MM.1S (cell line): ENCODE data around the gene MRPL17.

Experiments used
- DNase-seq: peaks from one replicate; pipeline ENCODE4 v3.0.0-alpha.2; 2015
- H2AFZ ChIP-seq: fragments of 300-600 bp; sonication (generic); 2 replicates; pipeline ENCODE4 v1.6.0; 2016; ENCODE audit warnings: antibody characterized with exemption, low read length
- H3F3A ChIP-seq: fragments of 300-600 bp; sonication (generic); 2 replicates; pipeline ENCODE4 v1.6.1; 2016; ENCODE audit warnings: mild to moderate bottlenecking, antibody characterized with exemption, low read length, moderate library complexity, mixed read lengths; ENCODE audit not compliant: insufficient read depth
- H3K27ac ChIP-seq: fragments of 300-600 bp; sonication (generic); 2 replicates; pipeline ENCODE4 v1.5.1; 2016; ENCODE audit warnings: mild to moderate bottlenecking, low read length
- H3K27me3 ChIP-seq: fragments of 300-600 bp; sonication (generic); replicated peaks from 2 replicates; pipeline ENCODE4 v1.6.0; 2016; ENCODE audit warnings: low read length; ENCODE audit not compliant: insufficient read depth
- H3K36me3 ChIP-seq: fragments of 300-600 bp; sonication (generic); replicated peaks from 2 replicates; pipeline ENCODE4 v1.6.1; 2016; ENCODE audit warnings: mild to moderate bottlenecking, low read length, mixed read lengths; ENCODE audit not compliant: insufficient read depth
- H3K4me1 ChIP-seq: fragments of 300-600 bp; sonication (generic); 2 replicates; pipeline ENCODE4 v1.6.1; 2016; ENCODE audit warnings: low read length, mixed read lengths
- H3K4me2 ChIP-seq: fragments of 300-600 bp; sonication (generic); 2 replicates; pipeline ENCODE4 v1.6.0; 2016; ENCODE audit warnings: low read depth, low read length
- H3K4me3 ChIP-seq: fragments of 300-600 bp; sonication (generic); 2 replicates; pipeline ENCODE4 v1.5.1; 2016; ENCODE audit warnings: low read length, mixed read lengths
- H3K79me2 ChIP-seq: fragments of 300-600 bp; sonication (generic); 2 replicates; pipeline ENCODE4 v1.6.1; 2016; ENCODE audit warnings: mixed run types, low read length, mixed read lengths
- H3K9ac ChIP-seq: fragments of 300-600 bp; sonication (generic); 2 replicates; pipeline ENCODE4 v1.6.1; 2016; ENCODE audit warnings: low read length, mixed read lengths
- H3K9me2 ChIP-seq: fragments of 300-600 bp; sonication (generic); replicated peaks from 2 replicates; pipeline ENCODE4 v1.6.1; 2016; ENCODE audit warnings: mild to moderate bottlenecking, low read length, mixed read lengths; ENCODE audit not compliant: insufficient read depth
- H3K9me3 ChIP-seq: fragments of 300-600 bp; sonication (generic); replicated peaks from 2 replicates; pipeline ENCODE4 v1.6.1; 2016; ENCODE audit warnings: mild to moderate bottlenecking, low read length, mixed read lengths; ENCODE audit not compliant: insufficient read depth
- H4K20me1 ChIP-seq: fragments of 300-600 bp; sonication (generic); 2 replicates; pipeline ENCODE4 v1.6.1; 2016; ENCODE audit warnings: mild to moderate bottlenecking, low read length, moderate library complexity, mixed read lengths; ENCODE audit not compliant: insufficient read depth
- EZH2 ChIP-seq: fragments of 300-600 bp; sonication (generic); optimal IDR thresholded peaks from 2 replicates; pipeline ENCODE3; 2017; ENCODE audit warnings: low read depth, mild to moderate bottlenecking, antibody characterized with exemption, low read length, mixed read lengths
- EZH2phosphoT487 ChIP-seq: fragments of 300-600 bp; sonication (generic); IDR thresholded peaks from 2 replicates; pipeline ENCODE4 v1.6.1; 2018; ENCODE audit warnings: antibody characterized with exemption, low read length
- TF ChIP-seq, protein P1 (sequence below): fragments of 300-600 bp; sonication (generic); IDR thresholded peaks from 2 replicates; pipeline ENCODE4 v1.5.1; 2016; ENCODE audit warnings: antibody characterized with exemption, low read length, mixed read lengths

Gene MRPL17

DNA sequence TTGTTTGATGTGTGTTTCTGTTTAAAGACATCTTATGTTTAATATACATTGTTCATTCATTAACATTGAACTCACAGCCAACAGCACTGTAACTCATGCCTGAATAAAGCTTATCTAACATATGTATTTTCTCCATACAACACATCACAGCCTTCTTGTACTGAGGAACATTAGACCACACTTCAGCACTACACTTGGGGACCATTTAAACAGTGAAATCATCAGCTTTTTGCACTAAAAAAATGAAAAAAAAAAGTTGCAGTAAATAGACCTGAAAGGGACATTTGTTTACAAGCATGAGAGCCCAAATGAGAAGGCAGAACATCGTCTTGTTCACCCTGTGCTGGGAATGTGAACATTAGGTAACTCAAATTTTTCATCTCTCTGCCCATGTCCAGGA lies 48.6 kb downstream of the MRPL17 start:
- Histone ChIP-seq H3K9me2 (no peaks in the 10 kb centered on the region), H3F3A (no peaks in the 10 kb centered on the region), H3K36me3 (no peaks in the 10 kb centered on the region), H3K4me3 (no peak overlapping the region), H4K20me1 (no peaks in the 10 kb centered on the region), H3K4me2 (no peak overlapping the region), H2AFZ (no peak overlapping the region), H3K9ac (no peak overlapping the region), H3K27me3 (no peaks in the 10 kb centered on the region), H3K79me2 (no peaks in the 10 kb centered on the region), H3K4me1 (no peaks in the 10 kb centered on the region), H3K27ac (no peak overlapping the region), H3K9me3 (no peaks in the 10 kb centered on the region)
- TF ChIP-seq EZH2phosphoT487: no peak
- TF ChIP-seq, protein P1, sequence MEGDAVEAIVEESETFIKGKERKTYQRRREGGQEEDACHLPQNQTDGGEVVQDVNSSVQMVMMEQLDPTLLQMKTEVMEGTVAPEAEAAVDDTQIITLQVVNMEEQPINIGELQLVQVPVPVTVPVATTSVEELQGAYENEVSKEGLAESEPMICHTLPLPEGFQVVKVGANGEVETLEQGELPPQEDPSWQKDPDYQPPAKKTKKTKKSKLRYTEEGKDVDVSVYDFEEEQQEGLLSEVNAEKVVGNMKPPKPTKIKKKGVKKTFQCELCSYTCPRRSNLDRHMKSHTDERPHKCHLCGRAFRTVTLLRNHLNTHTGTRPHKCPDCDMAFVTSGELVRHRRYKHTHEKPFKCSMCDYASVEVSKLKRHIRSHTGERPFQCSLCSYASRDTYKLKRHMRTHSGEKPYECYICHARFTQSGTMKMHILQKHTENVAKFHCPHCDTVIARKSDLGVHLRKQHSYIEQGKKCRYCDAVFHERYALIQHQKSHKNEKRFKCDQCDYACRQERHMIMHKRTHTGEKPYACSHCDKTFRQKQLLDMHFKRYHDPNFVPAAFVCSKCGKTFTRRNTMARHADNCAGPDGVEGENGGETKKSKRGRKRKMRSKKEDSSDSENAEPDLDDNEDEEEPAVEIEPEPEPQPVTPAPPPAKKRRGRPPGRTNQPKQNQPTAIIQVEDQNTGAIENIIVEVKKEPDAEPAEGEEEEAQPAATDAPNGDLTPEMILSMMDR: no peak
- TF ChIP-seq EZH2: no peak
- no peak for DNase-seq

DNA sequence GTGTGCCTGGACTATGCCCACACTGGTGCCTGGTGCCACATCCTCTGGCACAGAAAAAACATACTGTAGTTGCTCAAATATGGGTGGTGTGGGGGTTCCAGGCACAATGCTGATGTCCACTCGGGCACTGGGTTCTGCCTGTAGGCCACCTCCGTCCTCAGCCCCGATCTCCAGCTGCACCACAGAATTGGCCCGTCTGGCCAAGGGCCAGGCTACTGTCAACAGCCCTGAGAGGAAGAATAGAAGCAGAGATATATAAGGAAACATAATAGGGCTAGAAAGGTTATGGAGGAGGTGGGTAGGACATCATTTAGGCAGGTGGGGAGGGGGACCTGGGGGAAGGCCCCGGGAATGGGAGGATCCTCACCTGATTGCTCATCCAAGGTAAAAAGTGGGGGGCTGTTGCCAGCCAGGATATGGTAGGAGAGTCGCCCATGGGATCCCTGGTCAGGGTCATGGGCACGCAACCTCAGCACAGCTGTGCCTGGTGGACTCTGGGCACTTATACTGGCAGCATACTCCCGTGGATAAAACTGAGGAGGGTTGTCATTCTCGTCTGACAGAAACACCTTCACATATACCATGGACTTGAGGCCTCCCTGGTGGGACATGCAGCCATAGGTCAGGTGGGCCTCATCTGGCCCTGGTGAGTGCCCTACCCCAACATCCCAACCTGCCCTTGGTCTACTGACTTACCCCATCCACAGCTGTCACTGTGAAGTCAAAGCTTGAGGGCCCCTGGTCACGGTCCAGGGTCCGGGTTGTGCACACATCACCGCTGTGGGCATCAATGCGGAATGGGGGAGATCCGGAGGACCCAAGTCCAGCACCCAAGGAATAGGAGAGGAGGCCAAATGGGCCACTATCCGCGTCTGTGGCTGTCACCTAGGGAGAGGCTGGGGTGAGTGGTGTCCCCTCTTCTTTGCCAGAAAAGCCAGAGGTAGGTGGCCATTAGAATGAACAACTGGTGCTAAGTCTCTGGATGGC lies 49.4 kb downstream of the MRPL17 start:
- Histone ChIP-seq H3K9ac (no peak overlapping the region), H2AFZ (no peak overlapping the region), H3K9me2 (no peaks in the 10 kb centered on the region), H3K79me2 (no peaks in the 10 kb centered on the region), H3K4me1 (no peaks in the 10 kb centered on the region), H4K20me1 (no peaks in the 10 kb centered on the region), H3K4me2 (no peak overlapping the region), H3K27me3 (no peaks in the 10 kb centered on the region), H3K9me3 (no peaks in the 10 kb centered on the region), H3K36me3 (no peaks in the 10 kb centered on the region), H3K4me3 (no peak overlapping the region), H3K27ac (no peak overlapping the region), H3F3A (no peaks in the 10 kb centered on the region)
- TF ChIP-seq EZH2 (no peak), EZH2phosphoT487 (no peak)
- TF ChIP-seq, protein P1: no peak
- DNase-seq: no peak

DNA sequence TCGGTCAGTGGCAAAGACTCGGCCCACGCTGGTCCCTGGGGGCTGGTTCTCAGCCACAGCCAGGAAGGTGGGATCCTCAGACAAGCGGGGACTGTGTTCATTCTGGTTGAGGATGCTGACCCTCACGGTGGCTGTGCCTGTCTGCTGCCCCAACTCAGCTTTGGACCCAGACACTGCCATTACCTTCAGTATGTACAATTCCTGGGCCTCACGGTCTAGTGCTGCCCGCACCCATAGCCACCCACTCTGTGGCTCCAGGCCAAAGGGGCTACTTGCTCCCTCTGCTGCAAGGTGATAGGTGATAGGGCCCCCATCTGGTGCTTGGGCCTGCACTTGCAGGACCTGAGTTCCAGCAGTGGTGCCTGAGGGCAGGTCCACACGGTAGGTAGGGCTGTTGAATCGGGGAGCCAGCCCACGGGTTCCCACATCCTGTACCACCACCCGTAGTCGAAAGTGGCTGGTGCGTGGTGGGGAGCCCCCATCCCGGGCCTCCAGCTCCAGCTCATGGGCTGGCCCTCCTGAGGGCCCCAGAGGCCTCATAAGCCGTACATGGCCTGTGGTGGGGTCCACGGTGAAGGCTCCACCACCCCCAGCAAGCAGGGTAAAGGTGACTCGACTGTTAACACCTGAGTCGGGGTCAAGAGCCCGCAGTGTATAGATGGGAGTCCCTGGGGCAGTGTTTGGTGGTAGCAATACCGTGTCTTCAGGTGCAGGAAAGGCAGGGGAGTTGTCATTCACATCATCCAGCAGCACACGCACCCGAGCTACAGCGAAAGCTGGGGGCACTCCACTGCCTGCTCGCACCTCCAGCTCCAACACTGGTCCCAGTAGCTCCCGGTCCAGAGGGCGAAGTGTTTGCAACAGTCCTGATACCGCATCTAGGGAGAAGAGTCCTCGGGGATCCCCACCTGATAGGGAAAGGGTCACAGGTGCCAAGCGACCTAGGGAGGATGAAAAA lies 50.7 kb downstream of the MRPL17 start:
- Histone ChIP-seq H3K27ac (no peak overlapping the region), H3K36me3 (no peaks in the 10 kb centered on the region), H3K79me2 (no peaks in the 10 kb centered on the region), H3K4me1 (peaks cover 2% of the 10 kb centered on the region), H4K20me1 (no peaks in the 10 kb centered on the region), H3F3A (no peaks in the 10 kb centered on the region), H2AFZ (no peak overlapping the region), H3K9me2 (no peaks in the 10 kb centered on the region), H3K9me3 (no peaks in the 10 kb centered on the region), H3K4me3 (no peak overlapping the region), H3K9ac (no peak overlapping the region), H3K4me2 (no peak overlapping the region), H3K27me3 (no peaks in the 10 kb centered on the region)
- no peak for TF ChIP-seq EZH2
- TF ChIP-seq, protein P1: no peak
- no peak for TF ChIP-seq EZH2phosphoT487
- no peak for DNase-seq
